OCI-M2 (cell line): ENCODE data around the gene CCDC69.

Experiments
- DNase-seq: peaks from one replicate; lab custom pipeline; 2025; ENCODE audit not compliant: unreplicated experiment; lab: John Stamatoyannopoulos, UW

Gene CCDC69

GRCh38 chr5:151146061-151146460, 77.8 kb downstream of the CCDC69 start:
- DNase-seq = no peak

GRCh38 chr5:151144922-151145321, 79.0 kb downstream of the CCDC69 start:
- DNase-seq = no peak

- DNase-seq = no peak
Measured at GRCh38 chr5:151144275-151144674, 79.6 kb downstream of the CCDC69 start.

GRCh38 chr5:151143645-151144044, 80.2 kb downstream of the CCDC69 start:
- no peak for DNase-seq

GRCh38 chr5:151142933-151143332, 81.0 kb downstream of the CCDC69 start:
- no peak for DNase-seq

- no peak for DNase-seq
Measured at GRCh38 chr5:151141535-151141934, 82.4 kb downstream of the CCDC69 start.

GRCh38 chr5:151140686-151141459, 83.0 kb downstream of the CCDC69 start:
- no peak for DNase-seq

GRCh38 chr5:151139646-151140045, 84.2 kb downstream of the CCDC69 start:
- no peak for DNase-seq

GRCh38 chr5:151139015-151139414, 84.9 kb downstream of the CCDC69 start:
- DNase-seq = no peak

GRCh38 chr5:151138114-151138513, 85.8 kb downstream of the CCDC69 start:
- no peak for DNase-seq

- DNase-seq = no peak
Measured at GRCh38 chr5:151137067-151137825, 86.6 kb downstream of the CCDC69 start.

- no peak for DNase-seq
Measured at GRCh38 chr5:151134228-151134627, 89.7 kb downstream of the CCDC69 start.

GRCh38 chr5:151132963-151133362, 90.9 kb downstream of the CCDC69 start:
- DNase-seq = no peak
